ENCODE data around the gene SLC6A8. TPM values are rescaled to one million over a fixed set of nuclear protein-coding genes. Genes with fewer than 3 reads are reported as not detected.
"Not testable (repeated sequence)": the region's sequence is repeated elsewhere in the genome, so short reads cannot be mapped to it uniquely, and the experiment has no call there.

SLC6A8 gene
- polyA plus RNA-seq, 3 donors, result 53.5 to 69.9 (median 59.4) TPM

DNA sequence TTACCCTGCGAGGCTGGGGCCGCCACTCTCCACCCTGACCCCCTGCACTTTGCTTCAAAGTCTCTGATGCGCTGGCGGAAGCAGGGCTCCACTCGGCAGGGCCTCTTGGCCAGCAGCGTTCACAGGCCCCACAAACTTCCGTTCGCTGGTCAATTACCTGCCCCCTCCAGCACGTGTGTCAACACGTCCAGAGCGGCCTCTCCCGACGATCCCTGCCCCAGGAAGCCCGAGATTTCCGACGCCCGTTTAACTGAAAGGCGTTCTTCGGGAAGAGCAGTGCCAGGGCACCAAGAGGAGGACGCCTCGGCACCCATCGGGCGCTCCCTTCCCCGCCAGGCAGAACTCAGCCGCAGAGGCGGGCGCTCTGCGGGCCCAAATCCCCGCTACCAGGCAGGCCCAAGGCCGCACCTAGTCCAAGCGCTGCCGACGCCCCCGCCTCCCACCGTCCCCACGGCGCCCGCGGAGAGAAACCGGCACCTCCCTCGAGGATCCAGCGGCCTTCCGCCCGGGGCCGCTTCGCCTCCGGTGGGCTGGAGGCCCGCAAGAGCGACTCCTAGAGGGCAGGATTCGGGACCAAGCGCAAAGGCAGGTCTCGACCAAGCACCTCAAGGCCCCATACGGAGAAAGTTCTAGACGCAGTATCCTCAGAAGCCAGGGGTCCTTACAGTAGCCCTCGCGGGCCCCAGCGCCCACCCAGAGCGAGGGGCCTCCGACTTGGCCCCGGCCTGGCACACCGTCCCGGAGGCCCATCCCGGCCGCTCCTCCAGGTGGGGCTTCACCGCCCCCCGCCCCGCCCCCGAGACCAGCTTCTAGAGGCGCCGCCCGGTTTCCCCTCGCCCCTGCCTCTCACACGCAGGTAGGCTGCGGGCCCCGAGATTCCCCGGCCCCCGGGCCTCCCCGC lies 35.9 kb downstream of the SLC6A8 start:
- peak in 1 of 11 donors; percentile 23 for DNase-seq (ENCODE audit: extremely low read depth in 1 of 11, low read depth in 9 of 11, low spot score in 4 of 11)

DNA sequence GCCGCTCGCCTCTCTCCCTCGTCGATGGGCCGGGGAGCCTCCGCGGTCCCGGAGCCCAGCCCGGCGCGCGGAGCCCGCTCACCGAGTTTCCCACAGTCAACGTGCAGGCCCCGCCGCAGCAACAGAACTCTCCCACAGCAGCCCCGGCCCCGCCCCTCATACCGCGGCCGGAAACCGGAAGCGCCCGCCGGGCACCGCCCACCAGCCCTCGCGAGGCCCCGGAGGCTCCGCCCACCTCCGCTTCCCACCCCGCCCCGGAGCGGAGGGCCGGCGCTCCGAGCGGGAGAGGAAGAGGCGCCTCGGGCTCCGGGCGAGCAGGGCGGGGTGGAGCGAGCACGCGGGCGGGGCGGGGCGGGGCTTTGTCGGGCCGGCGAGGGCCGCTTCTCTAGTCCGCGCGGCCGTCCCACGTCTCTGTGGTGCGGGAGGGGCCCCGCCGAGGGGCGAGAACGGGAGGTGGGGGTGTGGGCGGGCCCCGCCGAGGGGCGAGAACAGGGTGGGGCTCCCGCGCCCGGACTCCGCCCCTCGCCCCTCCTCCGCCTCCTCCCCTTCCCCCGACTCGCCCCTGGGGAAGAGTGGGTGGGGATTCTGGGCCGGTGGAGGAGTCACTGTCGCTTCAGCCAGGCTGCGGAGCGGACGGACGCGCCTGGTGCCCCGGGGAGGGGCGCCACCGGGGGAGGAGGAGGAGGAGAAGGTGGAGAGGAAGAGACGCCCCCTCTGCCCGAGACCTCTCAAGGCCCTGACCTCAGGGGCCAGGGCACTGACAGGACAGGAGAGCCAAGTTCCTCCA lies 36.7 kb downstream of the SLC6A8 start, which contains the start of the genes ABCD1 and BCAP31:
TSS of gene ABCD1 (plus strand) at position 605 of the 787 bp plus-strand sequence. CDS start 411 bp downstream, outside the sequence.
TSS of gene BCAP31 (minus strand) at position 136 of the 787 bp plus-strand sequence. CDS start 1,143 bp downstream, outside the sequence.
- DNase-seq (ENCODE audit: extremely low read depth in 1 of 11, low read depth in 9 of 11, low spot score in 4 of 11), result peak in 9 of 11 donors; percentile 65 to 84 (median 76)

DNA sequence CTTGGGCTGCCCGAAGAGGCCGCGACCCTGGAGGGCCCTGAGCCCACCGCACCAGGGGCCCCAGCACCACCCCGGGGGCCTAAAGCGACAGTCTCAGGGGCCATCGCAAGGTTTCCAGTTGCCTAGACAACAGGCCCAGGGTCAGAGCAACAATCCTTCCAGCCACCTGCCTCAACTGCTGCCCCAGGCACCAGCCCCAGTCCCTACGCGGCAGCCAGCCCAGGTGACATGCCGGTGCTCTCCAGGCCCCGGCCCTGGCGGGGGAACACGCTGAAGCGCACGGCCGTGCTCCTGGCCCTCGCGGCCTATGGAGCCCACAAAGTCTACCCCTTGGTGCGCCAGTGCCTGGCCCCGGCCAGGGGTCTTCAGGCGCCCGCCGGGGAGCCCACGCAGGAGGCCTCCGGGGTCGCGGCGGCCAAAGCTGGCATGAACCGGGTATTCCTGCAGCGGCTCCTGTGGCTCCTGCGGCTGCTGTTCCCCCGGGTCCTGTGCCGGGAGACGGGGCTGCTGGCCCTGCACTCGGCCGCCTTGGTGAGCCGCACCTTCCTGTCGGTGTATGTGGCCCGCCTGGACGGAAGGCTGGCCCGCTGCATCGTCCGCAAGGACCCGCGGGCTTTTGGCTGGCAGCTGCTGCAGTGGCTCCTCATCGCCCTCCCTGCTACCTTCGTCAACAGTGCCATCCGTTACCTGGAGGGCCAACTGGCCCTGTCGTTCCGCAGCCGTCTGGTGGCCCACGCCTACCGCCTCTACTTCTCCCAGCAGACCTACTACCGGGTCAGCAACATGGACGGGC lies 37.5 kb downstream of the SLC6A8 start:
- no peak for DNase-seq (ENCODE audit: extremely low read depth in 1 of 11, low read depth in 9 of 11, low spot score in 4 of 11)

- DNase-seq (ENCODE audit: extremely low read depth in 1 of 11, low read depth in 9 of 11, low spot score in 4 of 11), result no peak
These were observed 38.1 kb downstream of the SLC6A8 start for GRCh38 chrX:153725832-153726285.

DNA sequence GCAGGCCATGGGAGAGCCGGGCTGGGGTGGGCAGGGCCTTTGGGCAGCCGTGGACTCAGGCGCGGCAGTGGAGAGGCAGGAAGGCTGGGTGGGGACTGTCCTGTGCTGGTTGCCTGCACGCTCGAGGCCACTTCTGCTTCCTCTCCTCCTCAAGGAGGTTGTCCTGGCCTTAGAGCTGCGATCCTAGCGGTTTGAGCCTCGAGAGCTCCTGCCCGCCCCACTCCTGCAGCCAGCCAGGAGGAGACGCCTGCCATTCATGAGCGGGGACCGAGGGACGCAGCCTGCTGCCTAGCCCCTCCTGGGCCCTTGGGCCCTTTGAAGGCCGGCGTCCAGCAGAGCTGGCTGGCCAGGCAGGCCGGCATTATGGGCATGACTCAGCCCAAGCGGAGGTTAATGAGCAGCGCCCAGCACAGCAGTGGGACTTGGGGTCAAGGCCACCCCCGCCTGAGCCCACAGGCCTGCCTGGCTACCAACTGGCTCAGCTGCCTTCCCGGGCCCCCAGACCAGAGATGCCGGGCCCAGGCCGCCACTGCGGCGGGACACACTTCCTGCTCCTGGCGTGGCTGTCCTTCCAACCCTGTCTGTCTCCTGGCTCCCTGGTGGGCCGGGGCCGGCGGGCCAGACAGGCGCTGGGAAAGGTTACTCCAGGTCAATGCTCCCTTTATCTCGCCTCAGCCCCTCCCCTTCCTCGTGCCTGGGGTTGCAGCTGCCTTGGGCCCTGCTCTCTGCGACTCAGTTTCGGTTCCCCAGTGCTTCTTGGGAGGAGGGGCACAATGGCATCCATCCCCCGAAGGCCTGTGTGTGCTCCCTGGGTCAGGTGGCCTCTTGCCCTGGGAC lies 38.8 kb downstream of the SLC6A8 start:
- no peak for DNase-seq (ENCODE audit: extremely low read depth in 1 of 11, low read depth in 9 of 11, low spot score in 4 of 11)

DNA sequence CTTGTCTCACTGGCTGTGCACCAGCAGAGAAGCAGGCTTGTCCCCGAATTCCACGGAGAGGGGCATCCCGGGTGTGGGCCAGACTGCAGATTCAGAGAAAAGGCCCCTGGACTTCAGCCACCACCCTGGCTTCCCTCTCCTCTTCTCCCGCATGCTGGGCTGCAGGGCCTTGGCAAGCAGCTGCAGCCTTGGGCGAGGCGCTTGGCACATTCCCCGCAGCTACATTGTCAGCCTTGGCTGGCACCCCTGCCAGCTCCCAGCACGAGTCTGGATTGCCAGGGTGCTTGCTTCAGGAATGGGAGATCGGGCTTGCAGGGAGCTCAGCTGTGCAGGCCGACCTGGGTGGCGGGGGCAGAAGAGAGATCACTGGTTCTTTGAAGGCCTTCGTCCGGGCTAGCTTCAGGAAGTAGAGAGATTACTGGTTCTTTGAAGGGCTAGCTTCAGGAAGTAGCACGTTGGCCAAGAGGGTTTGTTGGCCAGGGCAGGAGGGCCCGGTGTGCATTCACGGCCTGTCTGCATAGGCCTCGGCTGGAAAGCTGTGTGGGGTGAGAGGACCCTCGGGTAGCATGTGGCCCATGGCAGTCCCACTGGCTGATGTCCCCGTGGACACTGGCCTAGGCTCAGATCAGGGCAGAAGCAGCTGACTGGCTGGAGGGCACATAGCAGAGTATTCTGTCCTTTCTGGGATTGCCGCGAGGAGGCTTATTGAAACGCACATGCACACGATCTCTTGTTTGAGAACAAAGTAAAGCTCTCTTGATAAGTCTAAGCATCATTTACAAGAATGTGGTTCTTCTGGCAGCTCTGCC lies 39.6 kb downstream of the SLC6A8 start:
- no peak for DNase-seq (ENCODE audit: extremely low read depth in 1 of 11, low read depth in 9 of 11, low spot score in 4 of 11)

GRCh38 chrX:153728095-153728494 lies 40.4 kb downstream of the SLC6A8 start:
- no peak for DNase-seq (ENCODE audit: extremely low read depth in 1 of 11, low read depth in 9 of 11, low spot score in 4 of 11)

DNA sequence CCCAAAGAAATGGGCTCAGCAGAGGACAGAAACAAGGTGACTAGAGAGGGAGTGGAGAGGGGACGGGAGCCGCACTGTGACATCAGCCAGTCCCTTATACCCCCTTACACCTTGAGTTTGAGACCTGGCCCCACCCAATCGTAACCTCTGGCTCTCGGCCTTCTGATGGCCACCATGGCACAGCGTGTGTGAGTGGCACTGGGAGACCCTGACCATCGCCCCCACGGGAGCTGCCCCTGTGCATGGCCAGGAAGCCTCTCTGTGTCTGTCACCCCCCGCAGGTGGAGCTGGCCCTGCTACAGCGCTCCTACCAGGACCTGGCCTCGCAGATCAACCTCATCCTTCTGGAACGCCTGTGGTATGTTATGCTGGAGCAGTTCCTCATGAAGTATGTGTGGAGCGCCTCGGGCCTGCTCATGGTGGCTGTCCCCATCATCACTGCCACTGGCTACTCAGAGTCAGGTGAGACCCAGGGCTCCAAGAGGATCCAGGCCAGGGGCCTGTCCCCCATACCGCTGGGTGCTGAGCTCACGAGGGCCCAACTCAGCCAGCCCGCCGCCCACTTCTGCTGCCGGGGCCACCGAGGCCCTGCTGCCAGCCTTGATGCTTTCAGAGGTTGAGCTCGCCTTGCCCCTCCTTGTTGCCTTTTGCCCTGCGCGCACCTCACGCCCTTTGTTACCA lies 41.4 kb downstream of the SLC6A8 start:
- DNase-seq (ENCODE audit: extremely low read depth in 1 of 11, low read depth in 9 of 11, low spot score in 4 of 11), result no peak

DNA sequence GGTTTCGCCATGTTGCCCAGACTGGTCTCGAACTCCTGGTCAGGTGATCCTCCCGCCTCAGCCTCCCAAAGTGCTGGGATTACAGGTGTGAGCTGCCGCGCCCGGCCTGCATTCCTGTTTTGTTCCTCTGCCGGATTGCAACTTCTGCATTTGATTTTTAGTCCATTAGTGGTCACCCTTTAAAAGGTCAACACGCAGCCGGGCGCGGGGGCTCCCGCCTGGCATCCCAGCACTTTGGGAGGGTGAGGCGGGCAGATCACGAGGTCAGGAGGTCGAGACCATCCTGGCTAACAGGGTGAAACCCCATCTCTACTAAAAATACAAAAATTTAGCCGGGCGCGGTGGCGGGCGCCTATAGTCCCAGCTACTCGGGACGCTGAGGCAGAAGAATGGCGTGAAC lies 42.4 kb downstream of the SLC6A8 start:
- DNase-seq (ENCODE audit: extremely low read depth in 1 of 11, low read depth in 9 of 11, low spot score in 4 of 11), result not testable (repeated sequence)

DNA sequence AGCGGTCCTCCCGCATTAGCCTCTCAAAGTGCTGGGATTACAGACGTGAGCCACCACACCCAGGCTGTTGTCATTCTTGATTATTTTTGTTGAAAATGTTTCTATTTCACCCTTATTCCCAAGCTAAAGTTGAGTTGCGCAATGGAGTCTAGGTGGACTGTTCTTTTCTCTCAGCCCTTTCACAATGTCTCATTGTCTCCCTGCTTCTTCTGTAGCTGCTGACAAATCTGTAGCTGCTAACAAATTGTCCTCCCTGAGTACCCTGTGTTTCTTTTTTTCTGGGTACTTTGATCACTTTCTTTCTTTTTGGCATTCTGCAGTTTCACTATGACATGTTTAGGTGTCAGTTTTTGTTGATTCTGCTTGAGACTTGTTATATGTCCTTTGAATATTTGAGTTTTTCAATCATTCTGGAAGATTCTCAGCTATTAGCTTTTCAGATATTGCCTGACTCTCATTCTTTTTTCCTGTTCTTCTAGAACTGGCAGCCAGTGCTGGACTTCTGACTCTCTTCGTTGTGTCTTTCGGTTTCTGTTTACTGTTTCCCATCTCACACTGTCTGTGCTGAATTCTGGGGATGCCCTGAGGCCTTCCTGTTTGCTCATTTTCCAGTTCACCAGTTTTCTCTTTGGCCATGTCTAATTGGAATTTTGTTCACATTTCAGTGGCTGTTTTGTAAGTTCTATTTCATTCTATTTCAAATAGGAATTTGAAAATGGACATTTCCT lies 43.6 kb downstream of the SLC6A8 start:
- DNase-seq (ENCODE audit: extremely low read depth in 1 of 11, low read depth in 9 of 11, low spot score in 4 of 11), result no peak

DNA sequence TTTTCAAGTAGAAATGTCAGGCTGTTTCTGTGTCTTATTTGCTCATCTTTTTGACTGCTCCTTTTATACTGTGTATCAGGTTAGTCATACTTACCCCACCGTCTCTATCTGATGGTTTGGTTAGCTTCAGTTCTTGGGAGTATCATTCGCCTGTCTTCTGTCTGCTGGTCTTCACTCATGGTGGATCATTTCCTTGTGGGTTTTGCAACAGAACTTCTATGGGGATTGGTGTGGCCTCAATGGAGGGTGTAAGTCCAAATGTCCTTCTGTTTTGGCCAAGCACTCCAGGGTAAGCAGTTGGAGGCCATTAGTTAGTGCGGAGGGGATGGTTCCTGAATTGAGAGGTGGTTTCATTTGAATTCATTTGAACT lies 44.1 kb downstream of the SLC6A8 start:
- no peak for DNase-seq (ENCODE audit: extremely low read depth in 1 of 11, low read depth in 9 of 11, low spot score in 4 of 11)

GRCh38 chrX:153732401-153732800 lies 44.7 kb downstream of the SLC6A8 start:
- no peak for DNase-seq (ENCODE audit: extremely low read depth in 1 of 11, low read depth in 9 of 11, low spot score in 4 of 11)

GRCh38 chrX:153733651-153734240 lies 46.0 kb downstream of the SLC6A8 start:
- DNase-seq (ENCODE audit: extremely low read depth in 1 of 11, low read depth in 9 of 11, low spot score in 4 of 11), result no peak

GRCh38 chrX:153734871-153735270 lies 47.1 kb downstream of the SLC6A8 start:
- DNase-seq (ENCODE audit: extremely low read depth in 1 of 11, low read depth in 9 of 11, low spot score in 4 of 11), result no peak

DNA sequence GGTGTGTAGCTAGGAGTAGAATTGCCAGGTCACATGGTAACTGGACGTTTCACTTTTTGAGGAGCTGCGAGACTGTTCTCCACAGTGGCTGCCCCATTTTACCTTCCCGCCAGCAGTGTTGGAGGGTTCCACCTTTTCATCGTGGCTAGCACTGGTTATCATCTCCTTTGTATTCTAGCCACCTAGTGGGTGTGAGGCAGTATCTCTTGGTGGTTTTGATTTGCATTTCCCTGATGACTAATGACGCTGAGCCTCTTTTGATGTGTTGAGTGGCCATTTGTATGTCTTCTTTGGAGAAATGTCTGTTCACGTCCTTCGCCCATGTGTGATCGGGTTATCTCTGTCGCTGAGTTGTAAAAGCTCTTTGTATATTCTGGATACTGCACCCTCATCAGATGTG lies 47.5 kb downstream of the SLC6A8 start:
- DNase-seq (ENCODE audit: extremely low read depth in 1 of 11, low read depth in 9 of 11, low spot score in 4 of 11), result no peak

All from renal cortex interstitium (tissue), 11 donors.